Right renal cortex interstitium (tissue), 3 donors: Measurements from ENCODE around the gene CYTH1. TPM values are rescaled to one million over a fixed set of nuclear protein-coding genes. Genes with fewer than 3 reads are reported as not detected.

Experiments
- DNase-seq, 3 donors: peaks; one replicate each; pipeline ENCODE4 v3.0.0-alpha.2; 2013; ENCODE audit warnings: low read depth in 3 of 3, low spot score in 2 of 3
- polyA plus RNA-seq, 3 donors: library from polyadenylated mRNA; unstranded; fragments of 120-200 nt; gene quantifications; one replicate each; pipeline ENCODE4 v1.2.1, GENCODE V29; 2013; ENCODE audit not compliant: insufficient read length in 3 of 3

Gene CYTH1
- polyA plus RNA-seq, 3 donors = 21.1 to 24.3 (median 21.8) TPM

DNA sequence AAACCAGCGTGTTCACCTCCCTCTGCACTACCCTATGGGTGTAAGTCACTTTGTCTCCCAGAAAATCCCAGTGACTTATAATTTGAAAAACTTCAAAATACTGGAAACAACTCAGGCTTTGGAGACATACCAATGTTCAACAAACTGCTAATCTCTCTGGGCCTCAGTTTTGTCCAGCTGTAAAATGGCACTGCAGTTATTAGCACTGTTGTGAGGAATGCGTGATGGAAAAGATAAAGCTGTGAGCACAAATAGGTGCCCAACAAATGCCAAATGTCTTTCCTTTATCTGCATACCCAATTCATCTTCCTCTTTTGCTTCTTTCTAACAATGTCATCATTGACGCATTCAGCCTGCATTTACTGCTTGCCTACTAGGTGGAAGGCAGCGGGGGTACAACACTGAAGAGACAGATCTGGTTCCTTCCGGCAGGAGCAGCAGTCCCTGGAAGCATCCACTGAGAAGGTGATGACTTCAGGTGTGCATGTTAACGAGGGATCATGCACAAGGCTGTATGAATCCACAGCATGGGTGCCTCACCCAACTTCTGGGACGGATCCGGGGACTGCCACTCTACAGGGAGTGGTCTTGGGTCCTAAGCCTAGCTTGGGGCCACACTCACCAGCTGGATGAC, 63.4 kb downstream of the CYTH1 start:
- DNase-seq = no peak

DNA sequence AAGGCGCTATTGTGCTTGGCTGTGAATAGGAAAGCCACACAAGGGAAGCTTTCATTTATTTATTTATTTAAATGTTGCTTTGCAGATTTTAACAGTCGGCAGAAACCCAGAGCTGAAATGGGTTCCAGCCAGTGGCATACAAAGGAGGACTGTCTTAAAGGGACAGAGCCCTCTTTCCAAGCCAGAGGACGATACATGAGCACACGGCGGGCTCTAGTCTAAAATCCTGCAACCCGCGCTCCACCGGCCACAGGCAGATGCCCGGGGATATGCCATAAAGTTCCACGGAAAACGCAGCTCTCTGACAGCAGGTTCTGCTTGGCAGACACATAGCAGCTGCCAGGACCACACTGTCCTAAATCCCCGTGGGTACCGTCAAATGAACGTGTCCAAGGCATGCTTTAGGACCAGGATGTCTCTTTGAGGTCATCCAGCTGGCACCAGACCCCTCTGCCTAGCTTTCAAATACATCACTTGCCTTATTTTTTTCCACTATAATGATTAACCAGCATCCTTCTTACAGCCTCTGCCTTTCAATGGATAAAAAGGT, 64.6 kb downstream of the CYTH1 start:
- DNase-seq = no peak

DNA sequence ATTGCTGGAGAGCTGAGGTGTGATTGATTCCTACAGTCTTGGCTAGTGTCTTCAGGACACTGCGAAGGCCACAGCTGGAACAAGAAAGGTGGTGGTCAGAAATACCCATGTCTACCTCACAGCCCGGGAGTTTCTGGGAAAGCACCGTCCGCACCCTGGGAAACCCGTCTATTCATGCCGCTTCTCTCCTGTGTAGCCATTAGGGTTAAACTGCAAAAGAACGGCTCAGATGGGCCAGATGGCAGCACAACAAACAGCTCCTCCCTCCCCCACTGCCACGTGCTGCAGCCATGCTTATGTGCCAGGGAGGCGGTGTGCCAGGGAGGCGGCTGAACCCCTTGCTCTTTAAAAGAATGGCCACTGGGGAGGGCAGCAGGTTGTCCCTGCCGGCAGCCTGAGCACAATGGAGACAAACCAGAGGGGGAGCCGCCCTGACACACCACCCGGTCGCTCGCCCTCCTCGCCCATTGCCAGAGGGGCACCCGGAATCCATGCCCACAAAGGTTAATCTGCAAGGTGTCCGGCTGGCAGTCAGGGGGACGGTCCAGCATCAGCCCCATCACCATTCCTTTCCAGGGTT, 65.2 kb downstream of the CYTH1 start:
- no peak for DNase-seq

DNA sequence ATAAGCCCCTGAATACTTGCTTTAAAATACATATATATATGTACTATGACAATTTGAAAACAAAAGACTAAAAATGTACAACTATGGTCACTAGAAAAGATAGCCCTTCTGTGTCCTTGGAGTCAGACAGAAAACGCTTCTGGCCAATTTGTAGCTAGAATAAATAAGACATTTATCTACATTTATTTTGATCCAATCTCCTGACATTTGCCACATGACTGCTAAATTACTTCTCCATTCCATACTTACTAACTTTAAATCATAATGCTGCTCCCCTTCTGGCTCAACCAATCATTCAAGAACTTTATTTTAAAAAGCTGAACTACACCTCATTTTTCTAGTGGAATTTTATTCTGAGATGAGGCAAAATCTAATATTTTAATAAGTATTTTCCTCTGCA, 65.8 kb downstream of the CYTH1 start:
- DNase-seq = no peak

DNA sequence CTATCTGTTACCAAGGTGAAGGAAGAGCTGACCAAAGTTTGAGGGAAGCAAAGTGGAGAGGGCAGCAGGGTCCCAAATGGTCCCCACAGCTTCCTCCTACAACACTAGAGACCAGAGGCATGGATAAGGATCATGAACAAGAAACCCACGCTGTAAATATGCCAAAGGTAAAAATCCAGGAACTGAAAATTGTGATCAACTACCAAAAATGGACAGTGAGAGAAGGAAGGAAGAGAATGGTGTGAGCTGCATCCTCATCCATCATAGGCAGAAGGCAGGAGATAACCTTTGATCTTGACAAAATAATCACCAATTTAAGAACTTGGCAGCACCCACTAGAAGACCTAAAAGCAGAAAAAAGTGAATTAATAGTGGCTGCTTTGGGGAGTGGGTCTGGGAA, 66.2 kb downstream of the CYTH1 start:
- DNase-seq = no peak

DNA sequence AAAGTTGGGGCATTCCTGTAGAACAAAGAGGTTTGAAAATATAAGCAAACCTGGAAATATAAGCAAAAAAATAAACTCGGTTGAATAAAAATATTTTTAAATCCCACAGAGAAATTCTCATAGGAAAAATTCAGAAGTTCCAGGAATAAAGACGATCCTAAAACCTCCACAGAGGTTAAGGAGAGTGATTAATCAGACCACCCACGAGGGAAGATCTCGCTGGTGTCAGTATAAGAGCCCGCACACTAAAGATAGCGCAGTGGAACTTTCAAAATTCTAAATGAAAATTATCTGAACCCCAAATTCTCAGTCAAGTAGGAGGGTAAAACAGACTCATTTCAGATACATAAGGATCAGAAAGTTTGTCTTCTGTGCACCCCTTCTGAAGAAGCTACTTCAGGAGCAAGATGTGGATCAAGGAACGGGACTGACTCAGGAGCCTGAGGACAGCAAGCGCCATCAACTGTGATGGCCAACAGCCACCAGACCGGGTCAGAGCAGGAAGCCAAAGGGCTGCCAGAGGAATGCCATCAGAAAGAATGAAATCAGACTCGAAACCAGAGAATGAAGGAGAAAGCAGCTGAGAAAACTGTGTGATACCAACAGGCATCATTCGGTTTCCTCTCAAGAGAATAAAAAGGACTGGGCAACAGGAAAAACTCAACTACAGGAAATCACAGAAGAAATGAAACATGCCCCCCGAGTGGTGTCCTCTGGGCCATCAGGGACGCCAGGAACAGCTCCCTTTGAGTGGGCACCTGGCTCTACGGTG, 66.9 kb downstream of the CYTH1 start:
- DNase-seq = no peak

DNA sequence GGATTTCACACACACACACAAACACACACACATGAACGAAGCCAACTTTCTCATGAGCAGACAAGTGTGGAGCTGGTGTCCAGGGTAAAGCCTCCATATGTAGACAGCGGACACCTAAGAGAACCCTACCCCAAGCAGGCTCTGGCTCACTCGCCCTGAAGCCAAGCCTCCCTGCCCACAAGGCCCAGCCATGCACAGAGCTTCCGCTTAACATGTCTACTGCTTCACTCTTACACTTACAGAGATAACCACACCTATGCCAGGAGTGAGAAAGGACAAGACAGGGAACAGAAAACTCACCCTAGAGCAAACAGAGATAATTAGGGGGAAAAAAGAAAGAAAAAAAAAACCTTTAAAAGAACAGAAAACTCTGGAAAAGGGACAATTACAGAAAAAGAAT, 67.5 kb downstream of the CYTH1 start:
- DNase-seq = no peak

DNA sequence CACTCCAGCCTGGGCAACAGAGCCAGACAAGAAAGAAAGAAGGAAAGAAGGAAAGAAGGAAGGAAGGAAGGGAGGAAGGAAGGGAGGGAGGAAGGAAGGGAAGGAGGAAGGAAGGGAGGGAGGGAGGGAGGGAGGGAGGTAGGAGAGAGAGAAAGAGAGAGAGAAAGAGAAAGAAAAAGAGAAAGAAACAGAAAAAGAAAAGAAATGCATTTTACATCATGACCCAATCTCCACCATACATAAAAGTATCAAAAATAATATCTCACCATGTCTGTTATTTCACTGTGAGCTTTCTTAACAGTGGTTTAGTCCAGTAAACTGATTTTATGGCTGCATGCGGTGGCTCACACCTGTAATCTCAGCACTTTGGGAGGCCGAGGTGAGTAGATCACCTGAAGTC, 70.0 kb downstream of the CYTH1 start:
- no peak for DNase-seq

DNA sequence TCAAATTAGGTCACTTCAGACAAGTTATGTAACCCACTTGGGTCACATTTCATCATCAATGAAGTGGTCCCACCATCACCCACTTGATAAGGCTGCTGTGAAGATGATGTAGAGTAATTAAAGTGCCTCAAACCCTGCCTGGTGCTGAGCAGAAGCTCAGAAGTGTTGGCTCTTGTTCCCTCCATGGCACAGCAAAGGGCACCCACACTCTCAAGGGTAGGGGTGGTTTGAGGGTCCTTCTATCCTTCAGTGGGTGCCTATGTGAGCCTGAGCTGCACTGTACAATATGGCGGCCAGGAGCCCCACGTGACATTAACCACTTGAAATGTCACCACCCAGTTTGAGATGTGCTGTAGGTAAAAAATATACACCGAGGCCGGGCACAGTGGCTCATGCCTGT, 71.5 kb downstream of the CYTH1 start:
- DNase-seq = no peak

DNA sequence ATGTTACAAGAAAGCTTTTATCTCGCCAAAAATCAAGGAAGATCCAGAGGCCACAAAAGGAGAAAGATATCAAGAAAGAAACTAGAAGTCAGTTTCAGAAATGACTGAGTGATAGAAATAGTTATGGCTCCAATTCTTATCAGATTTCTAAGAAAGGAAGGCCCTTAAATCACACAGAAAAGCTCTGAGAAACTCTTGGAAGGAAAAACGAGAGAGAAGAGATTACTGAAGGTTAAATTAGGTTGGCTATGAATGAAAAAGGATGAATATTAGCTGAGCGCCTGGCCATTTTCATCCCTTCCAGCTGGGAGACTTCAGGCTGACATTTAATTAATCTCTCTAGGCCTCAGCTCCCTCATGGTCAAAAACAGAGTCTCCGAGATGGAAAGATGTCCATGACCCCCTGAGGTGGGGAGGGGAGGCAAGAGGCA, 72.3 kb downstream of the CYTH1 start:
- DNase-seq = peak in 1 of 3 donors; percentile 23

DNA sequence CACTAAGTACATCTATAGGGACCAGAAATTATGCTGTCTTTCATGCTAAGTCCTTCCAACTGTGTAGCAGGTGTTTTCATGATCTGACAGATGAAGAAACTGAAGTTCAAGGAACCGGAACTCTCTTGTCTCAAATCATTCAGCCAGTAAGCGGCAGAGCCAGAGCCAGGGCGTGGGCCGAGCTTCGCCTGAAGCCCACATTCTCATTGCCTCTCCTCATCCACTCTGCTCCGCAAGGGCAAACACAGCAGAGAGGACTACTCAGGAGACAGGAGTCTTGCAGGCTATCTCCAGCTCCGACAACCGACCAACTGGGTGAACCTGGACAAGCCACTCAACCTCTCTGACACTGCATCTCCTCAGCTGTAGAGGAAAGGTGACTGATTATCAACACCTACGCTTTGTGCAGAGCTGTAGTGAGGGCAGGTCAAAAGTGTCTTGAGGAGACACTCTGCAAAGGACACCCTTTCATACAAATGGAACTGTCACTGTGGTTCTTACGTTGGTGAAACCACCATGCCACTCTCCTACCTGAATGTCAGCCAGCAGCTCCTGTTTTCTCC, 72.9 kb downstream of the CYTH1 start:
- DNase-seq = no peak

DNA sequence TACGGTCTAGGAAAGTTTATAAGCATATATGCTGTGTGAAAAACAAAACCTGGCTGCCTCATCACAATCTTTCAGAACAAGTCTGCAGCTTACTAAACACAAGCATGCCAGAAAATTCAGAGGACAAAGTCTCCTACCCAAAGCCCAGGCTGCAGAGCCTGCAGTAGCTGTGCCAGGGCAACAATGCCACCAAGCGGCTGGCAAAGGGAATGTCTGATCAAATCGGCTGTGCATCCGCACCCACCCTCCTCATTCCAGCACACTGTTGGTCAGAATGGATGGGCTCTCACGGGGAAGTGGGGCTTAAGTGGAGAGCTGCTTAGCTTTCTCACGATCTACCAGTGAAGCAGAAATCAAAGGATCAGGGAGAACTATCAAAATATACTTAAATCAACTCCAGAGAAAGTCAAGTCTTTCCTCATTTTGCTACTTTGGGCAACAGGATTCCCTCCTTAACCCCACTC, 73.5 kb downstream of the CYTH1 start:
- DNase-seq = peak in 1 of 3 donors; percentile 55

DNA sequence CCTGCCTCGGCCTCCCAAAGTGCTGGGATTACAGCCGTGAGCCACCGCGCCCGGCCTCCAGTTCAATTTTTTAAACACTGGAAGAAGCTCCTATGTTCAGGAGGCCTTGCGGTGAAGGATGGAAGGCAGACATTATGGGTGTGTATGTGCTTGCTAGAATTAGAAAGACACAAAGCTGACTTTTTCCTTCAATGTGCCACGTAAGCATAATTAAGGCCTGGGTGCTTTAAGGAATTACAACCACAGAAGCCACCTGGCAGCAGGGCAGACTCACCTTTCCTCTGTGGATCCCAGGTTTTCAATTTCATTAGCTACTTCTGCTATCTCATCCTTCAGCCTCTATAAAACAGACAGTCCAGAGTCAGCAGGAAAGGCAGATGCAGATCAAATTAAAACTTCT, 74.2 kb downstream of the CYTH1 start:
- no peak for DNase-seq

DNA sequence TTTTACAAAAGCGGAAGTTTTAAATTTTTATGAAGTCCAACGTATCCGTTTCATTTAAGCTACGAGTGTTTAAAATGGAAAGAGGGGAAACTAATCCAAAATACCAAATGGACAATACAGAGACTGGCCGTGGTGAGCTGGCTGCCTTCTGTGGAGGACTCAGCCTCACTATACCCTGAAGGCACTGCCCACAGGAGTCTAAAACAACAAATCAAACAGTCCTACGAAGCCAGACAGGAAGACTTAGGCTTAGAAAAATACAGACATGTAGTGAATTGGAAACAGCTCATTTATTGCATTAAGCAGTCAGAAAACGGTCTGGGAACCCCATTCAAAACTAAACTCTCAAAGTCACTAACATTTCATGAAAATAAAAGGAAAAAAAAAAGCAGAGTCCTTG, 75.1 kb downstream of the CYTH1 start:
- DNase-seq = no peak

DNA sequence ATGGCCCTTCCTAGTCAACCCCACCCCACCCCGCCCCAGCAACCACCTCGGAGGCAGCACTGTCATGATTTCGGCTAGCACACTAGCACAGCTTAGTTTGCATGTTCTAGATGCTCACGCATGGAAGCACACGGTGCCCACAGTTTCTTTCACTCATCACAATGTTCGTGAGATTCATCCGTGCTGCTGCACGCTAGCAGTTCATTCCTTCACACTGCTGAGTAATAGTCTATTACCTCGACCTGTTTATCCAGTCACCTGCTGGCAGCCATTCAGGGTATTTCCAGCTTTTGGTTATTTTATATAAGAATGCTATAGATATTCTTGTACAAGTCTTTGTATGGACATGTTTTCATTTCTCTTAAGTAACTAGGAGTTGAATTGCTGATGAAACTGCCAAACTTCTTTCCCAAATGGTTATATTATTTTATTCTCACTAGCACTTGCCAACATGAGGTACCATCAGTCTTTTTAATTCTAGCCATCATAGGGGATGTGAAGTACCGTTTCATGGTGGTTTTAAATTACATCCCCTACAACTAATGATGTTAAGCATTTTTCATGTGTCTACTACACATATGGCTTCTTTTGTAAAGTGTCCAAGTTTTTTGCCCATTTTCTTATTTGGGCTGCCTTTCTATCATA, 75.7 kb downstream of the CYTH1 start:
- no peak for DNase-seq

DNA sequence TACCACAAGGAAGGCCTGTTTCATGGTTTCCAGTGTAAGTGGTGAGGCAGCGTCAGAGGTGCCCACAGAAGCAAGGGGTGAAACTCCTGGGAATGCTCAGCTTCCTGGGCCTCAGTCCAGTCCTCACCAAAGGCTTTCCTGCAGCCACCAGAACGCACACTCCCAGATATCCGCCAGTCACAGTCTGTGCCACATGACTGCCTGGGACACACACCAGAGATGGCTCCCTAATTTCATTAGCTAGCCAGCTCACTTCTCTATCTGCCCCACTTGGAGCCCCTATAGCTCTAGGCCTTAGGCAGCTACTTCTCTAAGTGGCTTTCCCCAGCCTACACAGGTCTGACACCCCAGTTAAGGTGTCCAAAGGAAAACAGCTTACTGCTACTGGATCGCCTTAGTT, 77.0 kb downstream of the CYTH1 start:
- no peak for DNase-seq

DNA sequence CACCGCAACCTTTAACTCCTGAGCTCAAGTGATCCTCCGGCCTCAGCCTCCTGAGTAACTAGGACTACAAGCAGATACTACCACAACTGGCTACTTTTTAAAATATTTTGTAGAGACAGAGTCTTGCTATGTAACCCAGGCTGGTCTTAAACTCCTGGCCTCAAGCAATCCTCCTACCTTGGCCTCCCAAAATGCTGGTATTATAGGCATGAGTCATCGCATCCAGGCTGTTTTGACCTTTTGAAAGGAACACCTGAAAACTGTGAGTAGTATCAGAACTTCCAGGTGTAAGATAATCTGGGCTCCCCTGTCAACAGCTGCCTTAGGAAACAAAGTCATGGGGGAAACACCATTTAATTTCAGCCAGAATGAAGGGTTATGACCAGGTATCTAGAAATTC, 77.5 kb downstream of the CYTH1 start:
- DNase-seq = no peak

DNA sequence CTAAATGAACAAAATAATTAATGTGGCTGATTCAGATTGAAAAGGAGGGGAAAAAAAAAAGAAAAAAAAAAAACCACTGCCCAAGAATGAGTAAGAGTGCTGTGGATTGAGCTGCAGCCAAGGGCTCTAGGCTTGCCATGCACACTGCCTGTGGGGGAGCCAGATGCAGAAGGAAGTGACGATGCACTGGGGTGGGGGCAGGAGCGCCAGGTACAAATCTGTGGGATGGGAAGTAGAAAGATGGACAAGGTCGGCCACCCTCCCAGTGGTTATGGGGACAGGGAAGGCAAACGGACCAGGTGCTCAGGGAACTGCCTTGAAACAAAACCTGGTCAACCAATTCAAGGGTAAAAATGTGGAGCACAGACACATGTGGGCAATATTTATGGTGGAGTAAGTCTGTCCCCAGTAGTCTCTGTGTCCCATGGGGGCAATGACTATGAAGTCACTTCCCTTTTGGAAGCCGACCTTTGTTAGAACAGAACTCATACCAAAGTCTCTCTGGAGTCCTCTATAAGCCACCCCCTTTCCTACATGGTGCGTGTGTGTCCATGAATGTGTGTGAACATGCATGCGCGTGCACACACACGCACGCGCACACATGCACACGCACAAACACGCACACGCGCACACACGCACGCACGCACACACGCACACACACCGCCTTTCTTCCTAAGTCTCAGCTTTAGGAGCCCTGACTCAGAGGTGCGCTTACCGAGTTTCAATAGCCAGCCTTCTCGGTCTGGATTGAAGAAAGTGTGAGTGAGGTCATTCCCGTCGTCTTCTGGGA, 84.3 kb downstream of the CYTH1 start:
- DNase-seq = no peak

DNA sequence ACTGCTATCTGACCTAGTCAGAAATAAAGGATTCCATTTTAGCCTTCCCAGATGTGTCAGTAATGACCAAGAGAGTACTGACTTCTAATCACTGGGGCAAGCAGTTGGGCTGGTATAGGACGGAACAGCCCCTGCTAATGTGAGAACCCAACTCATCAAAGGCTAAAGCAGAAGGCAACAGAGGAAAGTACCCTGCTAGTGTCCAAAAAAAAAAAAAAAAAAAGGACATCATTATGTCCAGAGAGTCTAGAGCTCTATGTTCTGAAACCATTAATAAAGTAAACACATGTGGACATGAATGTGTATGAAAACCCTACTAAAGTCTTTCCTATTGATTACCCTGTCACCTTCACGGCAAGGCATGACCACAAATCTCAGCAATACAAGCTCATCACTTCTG, 85.0 kb downstream of the CYTH1 start:
- DNase-seq = no peak
